HG02885 (cell line): ENCODE measurements around the gene THOP1.

ENCODE experiments used
- ATAC-seq: cut with Tn5 transposase; IDR thresholded peaks from one replicate; pipeline ENCODE4 v1.9.1; 2021; ENCODE audit warnings: mild to moderate bottlenecking; ENCODE audit not compliant: unreplicated experiment, poor library complexity

The THOP1 gene

GRCh38 chr19:2761876-2762782 is 23.2 kb upstream of the THOP1 start:
- no peak for ATAC-seq

GRCh38 chr19:2762783-2763496 is 22.4 kb upstream of the THOP1 start:
- no peak for ATAC-seq

- no peak for ATAC-seq
These were observed 21.6 kb upstream of the THOP1 start for GRCh38 chr19:2763687-2764086.

- ATAC-seq, result no peak
These were observed 20.4 kb upstream of the THOP1 start for GRCh38 chr19:2764945-2765344.

GRCh38 chr19:2765376-2765775 is 19.9 kb upstream of the THOP1 start:
- no peak for ATAC-seq

- ATAC-seq, result no peak
These were observed 18.5 kb upstream of the THOP1 start for GRCh38 chr19:2766594-2767372.

GRCh38 chr19:2767688-2768087 is 17.6 kb upstream of the THOP1 start:
- no peak for ATAC-seq

GRCh38 chr19:2768365-2769132 is 16.8 kb upstream of the THOP1 start:
- no peak for ATAC-seq

- no peak for ATAC-seq
These were observed 16.1 kb upstream of the THOP1 start for GRCh38 chr19:2769218-2769617.

GRCh38 chr19:2770055-2771013 is 15.0 kb upstream of the THOP1 start:
- ATAC-seq, result no peak

- no peak for ATAC-seq
These were observed 13.3 kb upstream of the THOP1 start for GRCh38 chr19:2771786-2772674.

- no peak for ATAC-seq
These were observed 11.1 kb upstream of the THOP1 start for GRCh38 chr19:2774083-2774679.

GRCh38 chr19:2774953-2775555 is 10.2 kb upstream of the THOP1 start:
- no peak for ATAC-seq

GRCh38 chr19:2775556-2776430 is 9.5 kb upstream of the THOP1 start:
- no peak for ATAC-seq

GRCh38 chr19:2777952-2778683 is 7.2 kb upstream of the THOP1 start:
- no peak for ATAC-seq
